ENCODE results near the gene DCHS1. TPM values are rescaled to one million over a fixed set of nuclear protein-coding genes. Genes with fewer than 3 reads are reported as not detected.
A peak's percentile ranks its signal among the peaks of the same experiment; 100 is the strongest.

Gene DCHS1
- total and polyA plus RNA-seq, 9 of the 15 experiments (the other 6 are each of a cell fraction or from before 2014, with no cell fraction given), result 0.04 to 0.49 (median 0.14) TPM; not detected in 2

- TF ChIP-seq ZBTB40 (IDR thresholded peaks at IDR 0.05), result peak; percentile 53; the same call in 1 of the 2 replicates
- no peak for TF ChIP-seq ZBTB40 (CRISPR knock-in tag; IDR thresholded peaks at IDR 0.05)
- no peak for TF ChIP-seq RBM25 (IDR thresholded peaks at IDR 0.05; ENCODE audit: low read depth, low read length, severe bottlenecking)
- TF ChIP-seq TARDBP (IDR thresholded peaks at IDR 0.05), result 0 out of 2 replicates have a peak, but pooled peaks have one; percentile 63
- TF ChIP-seq NUFIP1 (IDR thresholded peaks at IDR 0.05; ENCODE audit: partially characterized antibody), result no peak
- TF ChIP-seq NR2C1 (IDR thresholded peaks at IDR 0.05), result peak; percentile 86
- peak; percentile 83 for TF ChIP-seq NR2C1 (tag; IDR thresholded peaks at IDR 0.05)
- TF ChIP-seq, protein P1, sequence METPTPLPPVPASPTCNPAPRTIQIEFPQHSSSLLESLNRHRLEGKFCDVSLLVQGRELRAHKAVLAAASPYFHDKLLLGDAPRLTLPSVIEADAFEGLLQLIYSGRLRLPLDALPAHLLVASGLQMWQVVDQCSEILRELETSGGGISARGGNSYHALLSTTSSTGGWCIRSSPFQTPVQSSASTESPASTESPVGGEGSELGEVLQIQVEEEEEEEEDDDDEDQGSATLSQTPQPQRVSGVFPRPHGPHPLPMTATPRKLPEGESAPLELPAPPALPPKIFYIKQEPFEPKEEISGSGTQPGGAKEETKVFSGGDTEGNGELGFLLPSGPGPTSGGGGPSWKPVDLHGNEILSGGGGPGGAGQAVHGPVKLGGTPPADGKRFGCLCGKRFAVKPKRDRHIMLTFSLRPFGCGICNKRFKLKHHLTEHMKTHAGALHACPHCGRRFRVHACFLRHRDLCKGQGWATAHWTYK (CRISPR knock-in tag; IDR thresholded peaks at IDR 0.05), result 0 out of 2 replicates have a peak, but pooled peaks have one; percentile 9
- TF ChIP-seq ESRRB (CRISPR knock-in tag; IDR thresholded peaks at IDR 0.05; ENCODE audit: borderline replicate concordance), result no peak
- no peak for TF ChIP-seq MYNN (IDR thresholded peaks at IDR 0.05)
- no peak for TF ChIP-seq MYNN (CRISPR knock-in tag; IDR thresholded peaks at IDR 0.05)
- TF ChIP-seq NKRF (IDR thresholded peaks at IDR 0.05; ENCODE audit: borderline replicate concordance), result peak; percentile 96
Measured at GRCh38 chr11:6603287-6604080, 52.1 kb downstream of the DCHS1 start, which contains the start of the genes ILK and RRP8 (continued).

All from K562 (cell line).